ENCODE results near the gene LRRC34.

LRRC34 gene

DNA sequence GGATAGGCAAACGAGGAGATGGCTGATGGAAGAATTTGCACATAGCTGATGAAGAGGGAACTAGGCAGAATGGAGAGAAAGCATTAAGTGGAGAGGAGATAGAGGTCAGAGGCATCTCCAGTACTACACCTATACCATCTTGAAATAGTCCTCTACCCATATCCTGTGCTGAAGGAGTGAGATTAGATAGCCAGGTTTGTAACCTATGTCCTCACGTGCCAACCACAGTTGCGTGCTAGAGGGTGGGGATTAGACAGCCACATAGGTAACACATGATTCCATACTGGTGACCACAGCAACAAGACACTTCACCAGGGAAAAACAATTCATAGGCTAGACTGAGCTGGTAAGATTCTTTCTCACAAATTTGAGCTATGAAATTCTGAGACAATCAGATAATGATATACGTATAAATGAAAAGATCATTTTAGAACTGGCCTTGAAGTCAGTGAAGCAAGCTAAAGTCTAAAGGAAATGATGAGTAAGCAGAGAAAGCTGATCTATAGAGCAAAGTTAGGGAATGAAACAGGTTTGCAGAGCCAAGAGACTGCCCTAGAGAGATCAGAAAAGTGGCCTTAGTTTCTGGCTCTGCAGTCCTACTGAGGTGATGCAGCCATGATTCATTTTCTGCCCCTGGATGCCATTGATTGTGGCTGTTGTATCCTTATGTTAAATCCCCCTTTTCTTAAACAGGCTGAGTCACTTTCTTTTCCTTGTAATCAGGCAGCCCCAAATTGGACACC, 21.8 kb downstream of the LRRC34 start:
- DNase-seq, result no peak
- no peak overlapping the region for H3K27ac ChIP-seq
- in situ Hi-C loops (cut with HindIII; ENCODE audit: low pct_ligation_motif_present, low sequenced_read_pairs), result no loop called here
- no peak overlapping the region for H3K4me3 ChIP-seq (ENCODE audit: low read depth, low read length)
- H3K36me3 ChIP-seq (replicated peaks), result peaks cover 24% of the 10 kb centered on the region
- no peaks in the 10 kb centered on the region for H3K27me3 ChIP-seq (replicated peaks)
- TF ChIP-seq, protein P1, sequence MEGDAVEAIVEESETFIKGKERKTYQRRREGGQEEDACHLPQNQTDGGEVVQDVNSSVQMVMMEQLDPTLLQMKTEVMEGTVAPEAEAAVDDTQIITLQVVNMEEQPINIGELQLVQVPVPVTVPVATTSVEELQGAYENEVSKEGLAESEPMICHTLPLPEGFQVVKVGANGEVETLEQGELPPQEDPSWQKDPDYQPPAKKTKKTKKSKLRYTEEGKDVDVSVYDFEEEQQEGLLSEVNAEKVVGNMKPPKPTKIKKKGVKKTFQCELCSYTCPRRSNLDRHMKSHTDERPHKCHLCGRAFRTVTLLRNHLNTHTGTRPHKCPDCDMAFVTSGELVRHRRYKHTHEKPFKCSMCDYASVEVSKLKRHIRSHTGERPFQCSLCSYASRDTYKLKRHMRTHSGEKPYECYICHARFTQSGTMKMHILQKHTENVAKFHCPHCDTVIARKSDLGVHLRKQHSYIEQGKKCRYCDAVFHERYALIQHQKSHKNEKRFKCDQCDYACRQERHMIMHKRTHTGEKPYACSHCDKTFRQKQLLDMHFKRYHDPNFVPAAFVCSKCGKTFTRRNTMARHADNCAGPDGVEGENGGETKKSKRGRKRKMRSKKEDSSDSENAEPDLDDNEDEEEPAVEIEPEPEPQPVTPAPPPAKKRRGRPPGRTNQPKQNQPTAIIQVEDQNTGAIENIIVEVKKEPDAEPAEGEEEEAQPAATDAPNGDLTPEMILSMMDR (IDR thresholded peaks at IDR 0.05; ENCODE audit: low read depth, low read length, missing control alignments), result no peak

- Histone ChIP-seq H3K27ac (no peak overlapping the region), H3K27me3 (replicated peaks) (no peaks in the 10 kb centered on the region), H3K4me3 (ENCODE audit: low read depth, low read length) (no peak overlapping the region), H3K36me3 (replicated peaks) (peaks cover 27% of the 10 kb centered on the region)
- in situ Hi-C loops (cut with HindIII; ENCODE audit: low pct_ligation_motif_present, low sequenced_read_pairs), result no loop called here
- DNase-seq, result no peak
- TF ChIP-seq, protein P1 (IDR thresholded peaks at IDR 0.05; ENCODE audit: low read depth, low read length, missing control alignments), result no peak
These were observed 22.5 kb downstream of the LRRC34 start for GRCh38 chr3:169790219-169790618.

- DNase-seq, result no peak
- TF ChIP-seq, protein P1 (IDR thresholded peaks at IDR 0.05; ENCODE audit: low read depth, low read length, missing control alignments), result no peak
- H3K27me3 ChIP-seq (replicated peaks), result no peaks in the 10 kb centered on the region
- H3K4me3 ChIP-seq (ENCODE audit: low read depth, low read length), result no peak overlapping the region
- in situ Hi-C loops (cut with HindIII; ENCODE audit: low pct_ligation_motif_present, low sequenced_read_pairs), result no loop called here
- H3K27ac ChIP-seq, result no peak overlapping the region
- H3K36me3 ChIP-seq (replicated peaks), result peaks cover 35% of the 10 kb centered on the region
These were observed 24.9 kb downstream of the LRRC34 start for GRCh38 chr3:169787791-169788190.

- H3K36me3 ChIP-seq (replicated peaks), result peaks cover 34% of the 10 kb centered on the region
- no peak for DNase-seq
- H3K4me3 ChIP-seq (ENCODE audit: low read depth, low read length), result no peak overlapping the region
- no peaks in the 10 kb centered on the region for H3K27me3 ChIP-seq (replicated peaks)
- in situ Hi-C loops (cut with HindIII; ENCODE audit: low pct_ligation_motif_present, low sequenced_read_pairs), result no loop called here
- no peak overlapping the region for H3K27ac ChIP-seq
- TF ChIP-seq, protein P1 (IDR thresholded peaks at IDR 0.05; ENCODE audit: low read depth, low read length, missing control alignments), result no peak
These were observed 25.6 kb downstream of the LRRC34 start for GRCh38 chr3:169787120-169787519.

GRCh38 chr3:169781209-169781855, 31.4 kb downstream of the LRRC34 start:
- Histone ChIP-seq H3K27me3 (replicated peaks) (no peaks in the 10 kb centered on the region), H3K36me3 (replicated peaks) (peaks cover 57% of the 10 kb centered on the region), H3K4me3 (ENCODE audit: low read depth, low read length) (no peak overlapping the region), H3K27ac (no peak overlapping the region)
- TF ChIP-seq, protein P1 (IDR thresholded peaks at IDR 0.05; ENCODE audit: low read depth, low read length, missing control alignments), result no peak
- in situ Hi-C loops (cut with HindIII; ENCODE audit: low pct_ligation_motif_present, low sequenced_read_pairs), result no loop called here
- DNase-seq, result no peak
